Measurements from ENCODE around the gene GSAP. TPM values are rescaled to one million over a fixed set of nuclear protein-coding genes. Genes with fewer than 3 reads are reported as not detected.
A peak's percentile ranks its signal among the peaks of the same experiment; 100 is the strongest.

Gene GSAP
- total and polyA plus RNA-seq, 10 donors, result 35.9 to 96.5 (median 76.9) TPM

GRCh38 chr7:77326131-77326530, 90.0 kb downstream of the GSAP start:
- DNase-seq, result no peak
- intact Hi-C loops (cut with DNase I; ENCODE audit: low total_unique reads), result loop anchor here (5.0 kb wide), 1 partner anchor 79 kb away; no protein-coding TSS in a partner anchor
- peak overlapping the region in 1 of 8 donors; percentile 50 for H3K27ac ChIP-seq
- no peak overlapping the region for H3K4me3 ChIP-seq
- TF ChIP-seq POLR2AphosphoS5 (IDR thresholded peaks at IDR 0.05) (no peak), POLR2A (IDR thresholded peaks at IDR 0.05) (no peak), CTCF (IDR thresholded peaks at IDR 0.05 in 8 of 11, conservative IDR thresholded peaks at IDR 0.05 in 3 of 11) (no peak)
- peaks cover 0 to 76% (median 8%) of the 10 kb centered on the region in 6 donors for H3K36me3 ChIP-seq
- H3K27me3 ChIP-seq (replicated peaks in 1 of 7), result no peaks in the 10 kb centered on the region
- 69 to 90% (median 74%) methylated on average over 3 of the region's 3 CpGs for WGBS, 5 donors
- no peaks in the 10 kb centered on the region for H3K9me3 ChIP-seq
- H3K4me1 ChIP-seq, result peaks cover 16 to 52% (median 43%) of the 10 kb centered on the region in 6 donors

- no peak overlapping the region for H3K27ac ChIP-seq
- 64 to 97% (median 91%) methylated on average over 2 of the region's 2 CpGs for WGBS, 5 donors
- intact Hi-C loops (cut with DNase I; ENCODE audit: low total_unique reads), result no loop called here
Measured at GRCh38 chr7:77321300-77321699, 94.8 kb downstream of the GSAP start.

GRCh38 chr7:77320714-77321113, 95.4 kb downstream of the GSAP start:
- WGBS, 5 donors, result 64 to 80% (median 75%) methylated on average over 2 of the region's 2 CpGs
- Histone ChIP-seq H3K4me1 (peaks cover 0 to 9% (median 1%) of the 10 kb centered on the region in 6 donors), H3K27me3 (replicated peaks in 1 of 7) (no peaks in the 10 kb centered on the region), H3K27ac (no peak overlapping the region), H3K36me3 (peaks cover 0 to 99% (median 24%) of the 10 kb centered on the region in 6 donors), H3K4me3 (no peak overlapping the region), H3K9me3 (no peaks in the 10 kb centered on the region)
- no peak for DNase-seq
- no peak for TF ChIP-seq POLR2A (IDR thresholded peaks at IDR 0.05)
- TF ChIP-seq CTCF (IDR thresholded peaks at IDR 0.05 in 8 of 11, conservative IDR thresholded peaks at IDR 0.05 in 3 of 11), result no peak
- TF ChIP-seq POLR2AphosphoS5 (IDR thresholded peaks at IDR 0.05), result no peak
- intact Hi-C loops (cut with DNase I; ENCODE audit: low total_unique reads), result no loop called here

More at GRCh38 chr7:77321300-77321699, 94.8 kb downstream of the GSAP start:
- no peak overlapping the region for H3K4me3 ChIP-seq
- H3K27me3 ChIP-seq (replicated peaks in 1 of 7), result no peaks in the 10 kb centered on the region
- no peaks in the 10 kb centered on the region for H3K9me3 ChIP-seq
- peaks cover 0 to 12% (median 1%) of the 10 kb centered on the region in 6 donors for H3K4me1 ChIP-seq
- TF ChIP-seq POLR2AphosphoS5 (IDR thresholded peaks at IDR 0.05) (no peak), CTCF (IDR thresholded peaks at IDR 0.05 in 8 of 11, conservative IDR thresholded peaks at IDR 0.05 in 3 of 11) (no peak), POLR2A (IDR thresholded peaks at IDR 0.05) (no peak)
- DNase-seq, result no peak
- H3K36me3 ChIP-seq, result peaks cover 0 to 99% (median 27%) of the 10 kb centered on the region in 6 donors

GRCh38 chr7:77320137-77320536, 96.0 kb downstream of the GSAP start:
- H3K36me3 ChIP-seq, result peaks cover 0 to 99% (median 29%) of the 10 kb centered on the region in 6 donors
- H3K27ac ChIP-seq, result no peak overlapping the region
- intact Hi-C loops (cut with DNase I; ENCODE audit: low total_unique reads), result no loop called here
- H3K4me1 ChIP-seq, result peaks cover 0 to 9% (median 1%) of the 10 kb centered on the region in 6 donors
- H3K9me3 ChIP-seq, result no peaks in the 10 kb centered on the region
- DNase-seq, result no peak
- WGBS, 5 donors, result 74 to 86% (median 84%) methylated on average over 4 of the region's 4 CpGs
- no peak for TF ChIP-seq POLR2AphosphoS5 (IDR thresholded peaks at IDR 0.05)
- no peak for TF ChIP-seq POLR2A (IDR thresholded peaks at IDR 0.05)
- TF ChIP-seq CTCF (IDR thresholded peaks at IDR 0.05 in 8 of 11, conservative IDR thresholded peaks at IDR 0.05 in 3 of 11), result no peak
- no peaks in the 10 kb centered on the region for H3K27me3 ChIP-seq (replicated peaks in 1 of 7)
- no peak overlapping the region for H3K4me3 ChIP-seq
